BE2C (cell line): ENCODE data around the gene ZNF14.
"Not testable (repeated sequence)": the region's sequence is repeated elsewhere in the genome, so short reads cannot be mapped to it uniquely, and the experiment has no call there.

Source experiments
- DNase-seq: peaks from one replicate; pipeline ENCODE4 v3.0.0-alpha.2; 2020
- H3K27me3 ChIP-seq: fragments of 250-450 bp; sonication (Bioruptor Pico); 2 replicates; pipeline ENCODE4 v1.5.1; 2020; ENCODE audit warnings: mild to moderate bottlenecking
- H3K36me3 ChIP-seq: fragments of 250-450 bp; sonication (Bioruptor Pico); 2 replicates; pipeline ENCODE4 v1.5.1; 2020; ENCODE audit warnings: mild to moderate bottlenecking
- H3K4me1 ChIP-seq: fragments of 250-450 bp; sonication (Bioruptor Pico); 2 replicates; pipeline ENCODE4 v1.5.1; 2020
- H3K4me3 ChIP-seq: 2 replicates; pipeline ENCODE4 v1.5.1; 2011; ENCODE audit warnings: low read depth, low read length
- H3K9me3 ChIP-seq: fragments of 250-450 bp; sonication (Bioruptor Pico); 2 replicates; pipeline ENCODE4 v1.5.1; 2020
- CTCF ChIP-seq: IDR thresholded peaks from 2 replicates; pipeline ENCODE4 v1.5.1; 2012; ENCODE audit warnings: mild to moderate bottlenecking, low read depth, low read length

Gene ZNF14

GRCh38 chr19:19774354-19775033, 41.6 kb upstream of the ZNF14 start:
- Histone ChIP-seq H3K27me3 (no peaks in the 10 kb centered on the region), H3K36me3 (no peaks in the 10 kb centered on the region), H3K4me1 (no peaks in the 10 kb centered on the region), H3K4me3 (no peak overlapping the region), H3K9me3 (no peaks in the 10 kb centered on the region)
- no peak for DNase-seq
- TF ChIP-seq CTCF, result no peak

- not testable (repeated sequence) for H3K27me3 ChIP-seq, H3K9me3 ChIP-seq, H3K4me1 ChIP-seq, DNase-seq, H3K4me3 ChIP-seq, H3K36me3 ChIP-seq
Measured at GRCh38 chr19:19771963-19772362, 39.1 kb upstream of the ZNF14 start.

- H3K9me3 ChIP-seq, H3K4me3 ChIP-seq, H3K36me3 ChIP-seq, H3K4me1 ChIP-seq, DNase-seq, H3K27me3 ChIP-seq: not testable (repeated sequence)
Measured at GRCh38 chr19:19769971-19770370, 37.1 kb upstream of the ZNF14 start.

- no peak for TF ChIP-seq CTCF
- no peaks in the 10 kb centered on the region for H3K9me3 ChIP-seq
Measured at GRCh38 chr19:19758164-19758563, 25.3 kb upstream of the ZNF14 start.

GRCh38 chr19:19752760-19753403, 20.0 kb upstream of the ZNF14 start:
- H3K4me1 ChIP-seq, result no peaks in the 10 kb centered on the region
- no peak for TF ChIP-seq CTCF
- H3K9me3 ChIP-seq, result no peaks in the 10 kb centered on the region
- DNase-seq, result no peak
- H3K27me3 ChIP-seq, result no peaks in the 10 kb centered on the region
- H3K4me3 ChIP-seq, result no peak overlapping the region
- no peaks in the 10 kb centered on the region for H3K36me3 ChIP-seq

More at GRCh38 chr19:19758164-19758563, 25.3 kb upstream of the ZNF14 start:
- DNase-seq, result no peak
- no peaks in the 10 kb centered on the region for H3K4me1 ChIP-seq
- no peaks in the 10 kb centered on the region for H3K27me3 ChIP-seq
- H3K36me3 ChIP-seq, result no peaks in the 10 kb centered on the region
- no peak overlapping the region for H3K4me3 ChIP-seq

- Histone ChIP-seq H3K27me3 (no peaks in the 10 kb centered on the region), H3K36me3 (no peaks in the 10 kb centered on the region), H3K4me1 (no peaks in the 10 kb centered on the region), H3K4me3 (no peak overlapping the region), H3K9me3 (no peaks in the 10 kb centered on the region)
- TF ChIP-seq CTCF, result no peak
- no peak for DNase-seq
Measured at GRCh38 chr19:19751846-19752245, 18.9 kb upstream of the ZNF14 start.
